Uterus (tissue), 4 donors: ENCODE data around the gene OTOP2. TPM values are rescaled to one million over a fixed set of nuclear protein-coding genes. Genes with fewer than 3 reads are reported as not detected.

ENCODE experiments used
- DNase-seq, 2 donors: peaks; one replicate each; pipeline ENCODE4 v3.0.0-alpha.2; 2019 to 2020
- H3K27ac ChIP-seq, 2 donors: fragments of 200-600 bp; sonication (generic); 1 replicate in 1 of 2; 2 replicates in 1 of 2; pipeline ENCODE4 v1.5.1; 2016 to 2018
- H3K27me3 ChIP-seq, 2 donors: fragments of 200-600 bp; sonication (generic); one replicate each; pipeline ENCODE4 v1.5.1; 2018 to 2019; ENCODE audit warnings: control low read depth in 1 of 2
- H3K36me3 ChIP-seq, 2 donors: fragments of 200-600 bp; sonication (generic); one replicate each; pipeline ENCODE4 v1.5.1; 2019; ENCODE audit warnings: control low read depth in 1 of 2
- H3K4me1 ChIP-seq, 2 donors: fragments of 200-600 bp; sonication (generic); one replicate each; pipeline ENCODE4 v1.5.1; 2018 to 2019; ENCODE audit warnings: control low read depth in 1 of 2
- H3K4me3 ChIP-seq, 2 donors: fragments of 200-600 bp; sonication (generic); 1 replicate in 1 of 2; 2 replicates in 1 of 2; pipeline ENCODE4 v1.5.1; 2018 to 2019; ENCODE audit warnings: mild to moderate bottlenecking in 1 of 2
- H3K9me3 ChIP-seq, 2 donors: fragments of 200-600 bp; sonication (generic); one replicate each; pipeline ENCODE4 v1.5.1; 2019; ENCODE audit warnings: control low read depth in 1 of 2
- CTCF ChIP-seq, 4 experiments: fragments of 200-600 bp in 2 of 4; fragments of 450-650 bp in 2 of 4; sonication (generic) in 2 of 4; IDR thresholded peaks; one replicate each; pipeline ENCODE4 v1.5.1; 2016 to 2019; ENCODE audit warnings: antibody characterized with exemption in 4 of 4, mild to moderate bottlenecking in 2 of 4, moderate library complexity in 1 of 4
- POLR2A ChIP-seq, 2 donors: fragments of 450-650 bp; IDR thresholded peaks; one replicate each; pipeline ENCODE4 v1.6.1; 2016; ENCODE audit warnings: antibody characterized with exemption in 2 of 2, mild to moderate bottlenecking in 1 of 2, moderate library complexity in 1 of 2
- intact Hi-C: fragments of 100-400 bp; cut with DNase I; formaldehyde crosslinking; loops from one replicate; pipeline ENCODE4 v1.15.1; 2023; ENCODE audit warnings: low total_unique reads
- total RNA-seq, 4 donors: library from RNA; depleted of rRNA in 3 of 4; stranded (reverse); fragments of >200 nt in 3 of 4; gene quantifications; one replicate each; pipeline versions ENCODE4 v1.1.0 to v1.2.4, GENCODE V29; 2014 to 2023
- donor health status: DM: yes; HTN: yes; CAD: no.

OTOP2 gene, protein sequence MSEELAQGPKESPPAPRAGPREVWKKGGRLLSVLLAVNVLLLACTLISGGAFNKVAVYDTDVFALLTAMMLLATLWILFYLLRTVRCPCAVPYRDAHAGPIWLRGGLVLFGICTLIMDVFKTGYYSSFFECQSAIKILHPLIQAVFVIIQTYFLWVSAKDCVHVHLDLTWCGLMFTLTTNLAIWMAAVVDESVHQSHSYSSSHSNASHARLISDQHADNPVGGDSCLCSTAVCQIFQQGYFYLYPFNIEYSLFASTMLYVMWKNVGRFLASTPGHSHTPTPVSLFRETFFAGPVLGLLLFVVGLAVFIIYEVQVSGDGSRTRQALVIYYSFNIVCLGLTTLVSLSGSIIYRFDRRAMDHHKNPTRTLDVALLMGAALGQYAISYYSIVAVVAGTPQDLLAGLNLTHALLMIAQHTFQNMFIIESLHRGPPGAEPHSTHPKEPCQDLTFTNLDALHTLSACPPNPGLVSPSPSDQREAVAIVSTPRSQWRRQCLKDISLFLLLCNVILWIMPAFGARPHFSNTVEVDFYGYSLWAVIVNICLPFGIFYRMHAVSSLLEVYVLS
- under 1 TPM in 1 of 4 donors, not detected in 3; 0.46 TPM for total RNA-seq

DNA sequence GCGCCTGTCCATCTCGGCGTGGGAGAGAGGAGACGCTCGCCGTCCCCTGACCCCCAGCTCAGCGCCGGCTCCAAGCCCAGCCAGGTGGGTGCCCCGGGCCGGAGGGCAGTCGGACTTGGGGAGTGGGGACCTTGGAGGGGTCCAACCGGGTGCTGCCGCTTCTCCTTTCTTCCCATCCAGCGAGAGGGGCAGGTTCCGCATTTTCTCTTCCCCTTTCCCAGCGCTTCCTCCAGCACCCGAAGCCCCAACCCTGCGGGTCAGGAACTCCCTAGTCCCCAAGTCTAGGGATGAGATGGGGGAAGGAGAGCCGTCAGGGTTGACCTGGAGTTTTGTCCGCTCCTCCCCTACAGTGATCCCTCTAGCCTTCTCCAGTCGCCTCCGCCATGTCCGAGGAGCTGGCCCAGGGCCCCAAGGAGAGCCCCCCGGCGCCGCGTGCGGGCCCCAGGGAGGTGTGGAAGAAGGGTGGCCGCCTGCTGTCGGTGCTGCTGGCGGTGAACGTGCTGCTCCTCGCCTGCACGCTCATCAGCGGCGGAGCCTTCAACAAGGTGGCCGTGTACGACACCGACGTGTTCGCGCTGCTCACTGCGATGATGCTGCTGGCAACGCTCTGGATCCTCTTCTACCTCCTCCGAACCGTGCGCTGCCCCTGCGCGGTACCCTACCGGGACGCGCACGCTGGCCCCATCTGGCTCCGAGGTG, at the start of gene OTOP2:
TSS of gene OTOP2 (plus strand) at position 24 of the 699 bp plus-strand sequence. CDS start at position 384, 360 bp downstream.
- Histone ChIP-seq H3K9me3 (no peaks in the 10 kb centered on the region), H3K4me3 (peak within 1 kb of the TSS; percentile 27 to 32), H3K4me1 (peaks cover 0 to 11% of the 10 kb centered on the region in 2 donors), H3K27ac (no peak within 1 kb of the TSS), H3K36me3 (no peaks in the 10 kb centered on the region), H3K27me3 (no peaks in the 10 kb centered on the region)
- TF ChIP-seq CTCF (IDR thresholded peaks at IDR 0.05) (no peak), POLR2A (IDR thresholded peaks at IDR 0.05) (no peak)
- intact Hi-C loops: no loop called here
- DNase-seq: no peak

DNA sequence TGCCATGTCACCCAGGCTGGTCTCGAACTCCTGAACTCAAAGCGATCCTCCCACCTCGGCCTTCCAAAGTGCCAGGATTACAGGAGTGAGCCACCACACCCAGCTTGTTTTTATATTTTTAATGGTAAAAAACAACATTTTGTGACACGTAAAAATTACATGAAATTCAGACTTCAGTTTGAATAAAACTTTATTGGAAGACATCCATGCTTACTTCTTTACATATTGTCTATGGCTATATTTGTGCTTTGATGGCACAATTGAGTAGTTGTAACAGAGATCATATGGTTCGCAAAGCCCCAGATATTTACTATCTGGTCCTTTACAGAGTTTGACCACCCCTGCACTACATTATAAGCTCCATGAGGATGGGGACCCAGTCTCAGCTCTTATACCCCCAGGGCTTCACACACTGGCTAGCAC, 49.4 kb upstream of the OTOP2 start:
- no peaks in the 10 kb centered on the region for H3K27me3 ChIP-seq
- intact Hi-C loops: no loop called here

GRCh38 chr17:74875155-74875976, 48.7 kb upstream of the OTOP2 start:
- DNase-seq: no peak
- no peak overlapping the region for H3K4me3 ChIP-seq
- H3K36me3 ChIP-seq: no peaks in the 10 kb centered on the region
- intact Hi-C loops: no loop called here
- H3K27ac ChIP-seq: no peak overlapping the region
- no peaks in the 10 kb centered on the region for H3K27me3 ChIP-seq
- TF ChIP-seq CTCF (IDR thresholded peaks at IDR 0.05) (no peak), POLR2A (IDR thresholded peaks at IDR 0.05) (no peak)
- H3K9me3 ChIP-seq: no peaks in the 10 kb centered on the region
- H3K4me1 ChIP-seq: peaks cover 3 to 13% of the 10 kb centered on the region in 2 donors

More for the DNA sequence above, 49.4 kb upstream of the OTOP2 start:
- no peak for DNase-seq
- no peak for TF ChIP-seq CTCF (IDR thresholded peaks at IDR 0.05)
- TF ChIP-seq POLR2A (IDR thresholded peaks at IDR 0.05): no peak
- H3K4me3 ChIP-seq: no peak overlapping the region
- no peaks in the 10 kb centered on the region for H3K9me3 ChIP-seq
- no peak overlapping the region for H3K27ac ChIP-seq
- H3K36me3 ChIP-seq: no peaks in the 10 kb centered on the region
- peaks cover 3 to 13% of the 10 kb centered on the region in 2 donors for H3K4me1 ChIP-seq

- no peaks in the 10 kb centered on the region for H3K9me3 ChIP-seq
- H3K27me3 ChIP-seq: no peaks in the 10 kb centered on the region
- no peak overlapping the region for H3K4me3 ChIP-seq
- intact Hi-C loops: no loop called here
- no peak overlapping the region for H3K27ac ChIP-seq
- no peak for DNase-seq
- no peaks in the 10 kb centered on the region for H3K36me3 ChIP-seq
- TF ChIP-seq CTCF (IDR thresholded peaks at IDR 0.05): no peak
- peaks cover 3 to 13% of the 10 kb centered on the region in 2 donors for H3K4me1 ChIP-seq
These were observed 48.0 kb upstream of the OTOP2 start for GRCh38 chr17:74875977-74876593.
